ENCODE measurements around the gene SPATA33. TPM values are rescaled to one million over a fixed set of nuclear protein-coding genes. Genes with fewer than 3 reads are reported as not detected.

Gene SPATA33
- total RNA-seq, 1 experiment from 2014 or later: 17.4 TPM

DNA sequence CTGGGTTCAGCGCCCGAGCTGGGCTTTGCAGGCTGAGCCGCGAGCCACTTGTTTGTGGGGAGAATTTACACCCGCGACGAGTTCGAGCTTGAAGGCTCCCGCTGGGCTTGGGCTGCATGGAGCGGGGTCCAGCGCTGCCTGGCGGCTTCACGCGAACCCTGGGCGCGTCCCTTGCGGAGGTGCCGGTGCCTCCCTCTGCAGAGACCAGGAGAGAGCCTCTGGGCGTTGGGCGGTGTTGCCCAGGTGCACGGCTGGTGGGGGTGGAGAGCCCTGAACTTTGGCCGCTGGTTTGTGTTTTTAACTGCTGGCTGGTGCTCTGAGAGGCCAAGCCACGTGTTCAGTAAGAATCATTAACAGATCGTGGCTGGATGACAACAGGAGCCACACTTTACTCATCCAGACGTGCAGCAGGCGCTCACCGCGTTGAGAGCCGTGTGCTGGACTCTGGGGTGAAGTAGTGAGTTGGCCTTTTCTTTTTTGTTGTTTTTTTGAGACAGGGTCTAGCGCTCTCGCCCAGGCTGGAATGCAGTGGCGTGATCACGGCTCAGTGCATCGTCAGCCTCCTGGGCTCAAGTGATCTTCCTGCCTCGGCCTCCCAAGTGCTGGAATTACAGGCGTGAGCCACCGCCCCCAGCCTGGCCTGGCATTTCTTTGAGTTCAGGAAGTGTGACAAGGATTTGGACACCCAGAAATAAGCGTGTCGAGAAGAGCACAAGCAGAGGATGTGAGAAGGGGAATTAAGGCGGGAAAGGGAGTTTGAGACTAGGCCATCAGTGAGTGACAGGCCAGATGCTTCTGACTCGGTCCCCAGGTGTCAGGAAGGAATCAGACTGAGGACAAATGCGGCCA, 29.7 kb downstream of the SPATA33 start:
- H3K14ac ChIP-seq (ENCODE audit: insufficient read depth, low read length): peak overlapping the region; percentile 84; the same call in 1 of the 2 replicates

More for the DNA sequence above, 29.7 kb downstream of the SPATA33 start:
- TF ChIP-seq, protein P1, sequence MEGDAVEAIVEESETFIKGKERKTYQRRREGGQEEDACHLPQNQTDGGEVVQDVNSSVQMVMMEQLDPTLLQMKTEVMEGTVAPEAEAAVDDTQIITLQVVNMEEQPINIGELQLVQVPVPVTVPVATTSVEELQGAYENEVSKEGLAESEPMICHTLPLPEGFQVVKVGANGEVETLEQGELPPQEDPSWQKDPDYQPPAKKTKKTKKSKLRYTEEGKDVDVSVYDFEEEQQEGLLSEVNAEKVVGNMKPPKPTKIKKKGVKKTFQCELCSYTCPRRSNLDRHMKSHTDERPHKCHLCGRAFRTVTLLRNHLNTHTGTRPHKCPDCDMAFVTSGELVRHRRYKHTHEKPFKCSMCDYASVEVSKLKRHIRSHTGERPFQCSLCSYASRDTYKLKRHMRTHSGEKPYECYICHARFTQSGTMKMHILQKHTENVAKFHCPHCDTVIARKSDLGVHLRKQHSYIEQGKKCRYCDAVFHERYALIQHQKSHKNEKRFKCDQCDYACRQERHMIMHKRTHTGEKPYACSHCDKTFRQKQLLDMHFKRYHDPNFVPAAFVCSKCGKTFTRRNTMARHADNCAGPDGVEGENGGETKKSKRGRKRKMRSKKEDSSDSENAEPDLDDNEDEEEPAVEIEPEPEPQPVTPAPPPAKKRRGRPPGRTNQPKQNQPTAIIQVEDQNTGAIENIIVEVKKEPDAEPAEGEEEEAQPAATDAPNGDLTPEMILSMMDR (conservative IDR thresholded peaks at IDR 0.05): no peak
- no peak overlapping the region for H4K91ac ChIP-seq (ENCODE audit: insufficient read length, low read depth, low read length)
- no peaks in the 10 kb centered on the region for H3K79me1 ChIP-seq (ENCODE audit: insufficient read depth, low read depth, low read length, poor library complexity, severe bottlenecking)
- no peaks in the 10 kb centered on the region for H3K4me1 ChIP-seq (ENCODE audit: insufficient read depth, low read length)
- H3K36me3 Mint-ChIP-seq (ENCODE audit: insufficient read depth in 1 of 3, low read depth in 3 of 3): peaks cover 58 to 76% (median 65%) of the 10 kb centered on the region in 3 experiments
- H3K79me2 ChIP-seq (ENCODE audit: insufficient read depth, low read length): no peaks in the 10 kb centered on the region
- H3K4me2 ChIP-seq (ENCODE audit: insufficient read depth, insufficient read length, low read length): peak overlapping the region; percentile 59
- H3K56ac ChIP-seq (ENCODE audit: insufficient read length, low read depth, low read length): no peak overlapping the region
- H4K8ac ChIP-seq (replicated peaks; ENCODE audit: insufficient read length, low read depth, low read length): no peak overlapping the region
- no peak overlapping the region for H3K27ac ChIP-seq (ENCODE audit: insufficient read length, low read depth, low read length)
- H3K4ac ChIP-seq (ENCODE audit: low read depth, low read length): no peak overlapping the region
- DNase-seq: no peak
- H3K18ac ChIP-seq (ENCODE audit: insufficient read length, low read depth, low read length): no peak overlapping the region
- peak overlapping the region in 2 of 3 experiments; percentile 62 to 85; a peak in 5 of 7 replicates for H3K27ac Mint-ChIP-seq
- no peaks in the 10 kb centered on the region for H3K27me3 ChIP-seq (ENCODE audit: insufficient read depth, low read length)
- no peak overlapping the region for H4K5ac ChIP-seq (ENCODE audit: insufficient read length, low read depth, low read length)
- H3K23ac ChIP-seq (ENCODE audit: insufficient read length, low read depth, low read length): no peak overlapping the region
- H2BK20ac ChIP-seq (ENCODE audit: low read depth, low read length, poor library complexity, severe bottlenecking): no peak overlapping the region
- H2BK120ac ChIP-seq (ENCODE audit: low read depth, low read length, poor library complexity, severe bottlenecking): no peak overlapping the region
- no peak overlapping the region for H2AK5ac ChIP-seq (ENCODE audit: insufficient read length, low read length)
- H2BK5ac ChIP-seq (ENCODE audit: insufficient read length, low read length): no peak overlapping the region
- no CpG with 5 or more reads among the region's 42 CpGs for WGBS (ENCODE audit: extremely low coverage, insufficient read length, low lambda C conversion rate)
- no peak overlapping the region for H2BK12ac ChIP-seq (ENCODE audit: insufficient read length, low read depth, low read length)
- no peak overlapping the region for H3T11ph ChIP-seq (ENCODE audit: low read length)
- peaks cover 3% of the 10 kb centered on the region for H3K27me3 Mint-ChIP-seq (ENCODE audit: low read depth)
- peak overlapping the region; percentile 83 to 87 for H3K4me3 Mint-ChIP-seq
- no peak overlapping the region for H2BK15ac ChIP-seq (ENCODE audit: low read depth, low read length)
- peak overlapping the region; percentile 69 for H3K9ac ChIP-seq (ENCODE audit: extremely low read depth, insufficient read length, low read length)
- H3K4me1 Mint-ChIP-seq: peaks cover 6 to 7% of the 10 kb centered on the region in 2 experiments
- H3K9me3 ChIP-seq (ENCODE audit: control insufficient read depth, low read depth, low read length): peaks cover 14% of the 10 kb centered on the region
- peaks cover 8% of the 10 kb centered on the region for H3K23me2 ChIP-seq (ENCODE audit: insufficient read length, low read depth, low read length, poor library complexity, severe bottlenecking)
- peaks cover 33 to 37% of the 10 kb centered on the region in 2 experiments for H3K9me3 Mint-ChIP-seq
- H2AFZ ChIP-seq (ENCODE audit: low read length): no peak overlapping the region
- H4K20me1 ChIP-seq (ENCODE audit: control insufficient read depth, insufficient read depth, insufficient read length): no peaks in the 10 kb centered on the region
